Activated T-cell treated with anti-CD3 and anti-CD28 coated beads, Interleukin-2, amount 50 U/mL, for 24 hours (primary cell): ENCODE measurements around the gene PPP3R2.
"Not testable (repeated sequence)": the region's sequence is repeated elsewhere in the genome, so short reads cannot be mapped to it uniquely, and the experiment has no call there.

ENCODE experiments used
- DNase-seq: peaks from one replicate; pipeline ENCODE4 v3.0.0-alpha.2; 2020
- H3K27ac Mint-ChIP-seq: 2 replicates; pipeline ENCODE4 v1.8.0; 2020; ENCODE audit warnings: mild to moderate bottlenecking, mixed read lengths
- H3K27me3 Mint-ChIP-seq: 2 replicates; pipeline ENCODE4 v1.8.0; 2020; ENCODE audit warnings: mixed read lengths
- H3K36me3 Mint-ChIP-seq: 2 replicates; pipeline ENCODE4 v1.8.0; 2020; ENCODE audit warnings: low read depth, mixed read lengths
- H3K4me1 Mint-ChIP-seq: 2 replicates; pipeline ENCODE4 v1.8.0; 2020; ENCODE audit warnings: low read depth, mixed read lengths
- H3K4me3 Mint-ChIP-seq: 2 replicates; pipeline ENCODE4 v1.8.0; 2020; ENCODE audit warnings: mild to moderate bottlenecking, moderate library complexity, mixed read lengths
- H3K9me3 Mint-ChIP-seq: 2 replicates; pipeline ENCODE4 v1.8.0; 2020; ENCODE audit warnings: mixed read lengths

The PPP3R2 gene

GRCh38 chr9:101604296-101604695 is 9.5 kb upstream of the PPP3R2 start:
- DNase-seq = no peak
- Mint-ChIP-seq H3K27ac (no peak overlapping the region), H3K36me3 (no peaks in the 10 kb centered on the region), H3K4me3 (no peak overlapping the region), H3K27me3 (peaks cover 9% of the 10 kb centered on the region), H3K4me1 (peaks cover 4% of the 10 kb centered on the region), H3K9me3 (no peaks in the 10 kb centered on the region)

GRCh38 chr9:101601904-101602765 is 7.4 kb upstream of the PPP3R2 start:
- Mint-ChIP-seq H3K27me3 (peaks cover 7% of the 10 kb centered on the region), H3K27ac (no peak overlapping the region), H3K9me3 (no peaks in the 10 kb centered on the region), H3K4me3 (no peak overlapping the region), H3K4me1 (peaks cover 4% of the 10 kb centered on the region), H3K36me3 (no peaks in the 10 kb centered on the region)
- DNase-seq = no peak

GRCh38 chr9:101593345-101593744 is 1.4 kb downstream of the PPP3R2 start:
- no peak overlapping the region for H3K27ac Mint-ChIP-seq
- H3K27me3 Mint-ChIP-seq = peaks cover 2% of the 10 kb centered on the region
- no peak overlapping the region for H3K4me3 Mint-ChIP-seq
- no peak for DNase-seq
- no peaks in the 10 kb centered on the region for H3K4me1 Mint-ChIP-seq
- H3K9me3 Mint-ChIP-seq = no peaks in the 10 kb centered on the region
- no peaks in the 10 kb centered on the region for H3K36me3 Mint-ChIP-seq

- H3K36me3 Mint-ChIP-seq = no peaks in the 10 kb centered on the region
- no peak overlapping the region for H3K27ac Mint-ChIP-seq
- H3K4me1 Mint-ChIP-seq = no peaks in the 10 kb centered on the region
- no peak overlapping the region for H3K4me3 Mint-ChIP-seq
- H3K27me3 Mint-ChIP-seq = peaks cover 2% of the 10 kb centered on the region
- no peak for DNase-seq
- no peaks in the 10 kb centered on the region for H3K9me3 Mint-ChIP-seq
These were observed 2.0 kb downstream of the PPP3R2 start for GRCh38 chr9:101592788-101593187.

- Mint-ChIP-seq H3K36me3 (no peaks in the 10 kb centered on the region), H3K9me3 (no peaks in the 10 kb centered on the region), H3K4me1 (peaks cover 2% of the 10 kb centered on the region), H3K27ac (no peak overlapping the region), H3K4me3 (no peak overlapping the region), H3K27me3 (peaks cover 2% of the 10 kb centered on the region)
- no peak for DNase-seq
These were observed 2.9 kb downstream of the PPP3R2 start for GRCh38 chr9:101591787-101592446.

- Mint-ChIP-seq H3K36me3 (no peaks in the 10 kb centered on the region), H3K27ac (no peak overlapping the region), H3K4me1 (peaks cover 11% of the 10 kb centered on the region), H3K9me3 (no peaks in the 10 kb centered on the region), H3K27me3 (peaks cover 2% of the 10 kb centered on the region), H3K4me3 (no peak overlapping the region)
- DNase-seq = no peak
These were observed 3.9 kb downstream of the PPP3R2 start for GRCh38 chr9:101590901-101591300.

GRCh38 chr9:101590074-101590473 is 4.7 kb downstream of the PPP3R2 start:
- H3K36me3 Mint-ChIP-seq, H3K9me3 Mint-ChIP-seq, DNase-seq, H3K27me3 Mint-ChIP-seq, H3K27ac Mint-ChIP-seq, H3K4me3 Mint-ChIP-seq: not testable (repeated sequence)
- H3K4me1 Mint-ChIP-seq = peaks cover 12% of the 10 kb centered on the region

GRCh38 chr9:101587332-101588043 is 7.3 kb downstream of the PPP3R2 start:
- Mint-ChIP-seq H3K36me3 (no peaks in the 10 kb centered on the region), H3K9me3 (no peaks in the 10 kb centered on the region), H3K27me3 (no peaks in the 10 kb centered on the region), H3K4me3 (no peak overlapping the region), H3K27ac (no peak overlapping the region), H3K4me1 (peaks cover 12% of the 10 kb centered on the region)
- DNase-seq = no peak

GRCh38 chr9:101586651-101587050 is 8.1 kb downstream of the PPP3R2 start:
- H3K9me3 Mint-ChIP-seq = no peaks in the 10 kb centered on the region
- H3K4me3 Mint-ChIP-seq = no peak overlapping the region
- DNase-seq = no peak
- no peaks in the 10 kb centered on the region for H3K27me3 Mint-ChIP-seq
- H3K27ac Mint-ChIP-seq = peak overlapping the region; percentile 55
- H3K36me3 Mint-ChIP-seq = no peaks in the 10 kb centered on the region
- H3K4me1 Mint-ChIP-seq = peaks cover 12% of the 10 kb centered on the region

- Mint-ChIP-seq H3K27ac (no peak overlapping the region), H3K4me3 (no peak overlapping the region), H3K9me3 (no peaks in the 10 kb centered on the region), H3K4me1 (peaks cover 12% of the 10 kb centered on the region), H3K36me3 (no peaks in the 10 kb centered on the region), H3K27me3 (no peaks in the 10 kb centered on the region)
- no peak for DNase-seq
These were observed 9.0 kb downstream of the PPP3R2 start for GRCh38 chr9:101585740-101586139.

GRCh38 chr9:101582553-101582952 is 12.2 kb downstream of the PPP3R2 start:
- Mint-ChIP-seq H3K4me3 (no peak overlapping the region), H3K27me3 (no peaks in the 10 kb centered on the region), H3K9me3 (no peaks in the 10 kb centered on the region), H3K27ac (no peak overlapping the region), H3K36me3 (no peaks in the 10 kb centered on the region), H3K4me1 (peaks cover 12% of the 10 kb centered on the region)
- DNase-seq = no peak

- Mint-ChIP-seq H3K27me3 (no peaks in the 10 kb centered on the region), H3K36me3 (peaks cover 2% of the 10 kb centered on the region), H3K27ac (no peak overlapping the region), H3K4me3 (no peak overlapping the region), H3K4me1 (peaks cover under 1% of the 10 kb centered on the region), H3K9me3 (no peaks in the 10 kb centered on the region)
- DNase-seq = no peak
These were observed 14.8 kb downstream of the PPP3R2 start for GRCh38 chr9:101579711-101580545.

GRCh38 chr9:101578378-101578777 is 16.4 kb downstream of the PPP3R2 start:
- H3K27me3 Mint-ChIP-seq = no peaks in the 10 kb centered on the region
- no peak overlapping the region for H3K4me3 Mint-ChIP-seq
- peaks cover 15% of the 10 kb centered on the region for H3K4me1 Mint-ChIP-seq
- DNase-seq = no peak
- no peaks in the 10 kb centered on the region for H3K9me3 Mint-ChIP-seq
- H3K36me3 Mint-ChIP-seq = peaks cover 8% of the 10 kb centered on the region
- no peak overlapping the region for H3K27ac Mint-ChIP-seq

- no peak overlapping the region for H3K27ac Mint-ChIP-seq
These were observed 19.9 kb downstream of the PPP3R2 start for GRCh38 chr9:101574731-101575333.

More at GRCh38 chr9:101574731-101575333, 19.9 kb downstream of the PPP3R2 start:
- DNase-seq = no peak
- peaks cover 51% of the 10 kb centered on the region for H3K4me1 Mint-ChIP-seq
- H3K9me3 Mint-ChIP-seq = no peaks in the 10 kb centered on the region
- peaks cover 21% of the 10 kb centered on the region for H3K36me3 Mint-ChIP-seq
- no peaks in the 10 kb centered on the region for H3K27me3 Mint-ChIP-seq
- H3K4me3 Mint-ChIP-seq = no peak overlapping the region
